WTC11 (cell line): ENCODE measurements around the gene ZBTB47.

Experiments used
- CTCF ChIP-seq: fragments of 200-600 bp; IDR thresholded peaks from 2 replicates; pipeline ENCODE4 v1.8.0; 2022; ENCODE audit warnings: antibody characterized with exemption
- HMGXB4 ChIP-seq: sonication (generic); formaldehyde crosslinking; IDR thresholded peaks from 2 replicates; pipeline ENCODE4 v1.8.1; 2023; ENCODE audit warnings: mild to moderate bottlenecking, moderate library complexity, missing genetic modification reagents
- ZNF121 ChIP-seq: sonication (generic); formaldehyde crosslinking; IDR thresholded peaks from 2 replicates; pipeline ENCODE4 v1.8.0; 2023; ENCODE audit warnings: missing genetic modification reagents
- ZNF263 ChIP-seq: sonication (generic); formaldehyde crosslinking; IDR thresholded peaks from 2 replicates; pipeline ENCODE4 v1.8.1; 2022; ENCODE audit warnings: low read depth, mild to moderate bottlenecking, moderate library complexity, missing genetic modification reagents

GRCh38 chr3:42674146-42674545 lies 20.6 kb downstream of the ZBTB47 start:
- TF ChIP-seq CTCF (no peak), ZNF263 (CRISPR knock-in tag) (no peak), ZNF121 (no peak), HMGXB4 (CRISPR knock-in tag) (no peak)
